Stimulated activated CD4-positive, alpha-beta T cell treated with anti-CD3 and anti-CD28 coated beads, Interleukin-1b, Interleukin-23, amount 100 ng/mL, for 48 hours (primary cell): ENCODE data around the gene CXCL13.
"Not testable (repeated sequence)": the region's sequence is repeated elsewhere in the genome, so short reads cannot be mapped to it uniquely, and the experiment has no call there.

Source experiments
- DNase-seq: peaks from one replicate; pipeline ENCODE4 v3.0.0-alpha.2; 2020

The CXCL13 gene

GRCh38 chr4:77613267-77613666, 7.6 kb downstream of the CXCL13 start:
- no peak for DNase-seq

DNA sequence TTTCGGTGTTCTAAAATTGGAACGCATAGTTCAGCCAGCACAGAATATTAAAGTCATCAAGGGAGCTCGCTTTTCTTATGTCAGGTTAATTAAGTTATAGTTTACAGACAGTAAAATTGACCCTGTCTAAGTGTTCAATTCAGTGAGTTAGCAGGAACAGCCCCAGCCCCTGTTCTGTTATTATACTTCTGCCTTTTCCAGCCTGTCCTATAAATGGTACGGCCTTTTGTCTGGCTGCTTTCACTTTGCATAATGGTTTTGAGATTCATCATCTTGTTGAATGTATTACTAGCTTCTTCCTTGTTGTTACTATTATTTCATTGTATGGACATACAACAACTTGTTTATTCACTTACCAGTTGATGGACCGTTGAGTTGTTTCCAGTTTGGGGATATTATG, 9.5 kb downstream of the CXCL13 start:
- DNase-seq = no peak

DNA sequence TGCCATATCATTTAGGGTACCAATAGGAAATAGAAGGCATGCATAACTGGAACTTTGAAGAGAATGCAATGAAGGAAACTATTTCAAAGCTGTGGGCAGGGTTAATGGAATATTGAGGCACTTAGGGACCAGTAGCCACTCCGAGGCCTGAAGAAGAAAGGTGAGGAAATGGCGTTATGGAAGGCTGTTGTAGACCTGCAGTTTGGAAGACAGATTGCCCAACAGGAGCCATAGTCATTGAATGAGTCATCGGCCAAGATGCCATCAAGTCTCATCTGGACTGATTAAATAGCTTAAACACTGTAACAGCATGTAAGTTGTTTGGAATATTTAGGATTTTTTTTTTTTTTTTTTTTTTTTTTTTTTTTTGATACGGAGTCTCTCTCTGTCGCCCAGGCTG, 11.6 kb downstream of the CXCL13 start:
- DNase-seq = no peak

DNA sequence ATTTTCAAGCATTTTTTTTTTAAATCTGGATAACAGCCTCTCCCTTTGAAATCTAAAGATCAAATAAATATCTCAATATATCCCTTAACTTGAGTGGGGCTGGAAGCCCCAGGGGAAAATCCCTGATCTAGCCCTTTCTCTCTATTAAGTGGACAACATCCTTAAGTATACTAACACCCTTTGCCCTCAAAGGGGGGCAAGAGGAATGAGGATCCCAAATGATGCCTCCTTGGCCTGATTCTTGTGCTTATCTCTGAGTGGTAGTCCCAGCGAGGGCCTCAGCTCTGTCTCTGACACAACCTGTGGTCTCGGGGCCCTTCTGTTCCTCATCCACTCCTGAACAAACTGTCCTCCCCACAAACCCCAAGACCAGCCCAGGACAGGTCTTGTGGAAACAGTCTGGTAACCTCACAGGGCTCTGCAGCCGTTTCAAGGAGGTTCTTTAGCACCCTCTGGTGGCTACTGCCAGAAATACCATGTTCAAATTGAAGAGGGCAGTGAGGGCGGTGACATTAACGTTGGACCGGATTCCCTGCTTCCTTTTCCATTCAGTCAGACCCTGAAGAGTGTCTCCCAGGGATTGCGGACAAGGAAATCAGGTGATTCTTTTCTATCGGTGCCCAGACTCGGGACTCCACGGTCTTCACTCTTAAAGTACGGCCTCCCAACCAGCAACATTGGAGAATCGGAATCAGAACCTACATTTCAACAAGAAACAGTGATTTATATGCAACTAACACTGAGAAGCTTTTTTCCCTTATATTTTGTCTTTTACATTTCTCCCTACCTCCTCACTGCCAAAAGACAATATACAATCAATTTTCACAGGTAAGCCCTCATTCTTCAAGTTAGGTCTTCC, 13.0 kb downstream of the CXCL13 start:
- peak; percentile 61 for DNase-seq

DNA sequence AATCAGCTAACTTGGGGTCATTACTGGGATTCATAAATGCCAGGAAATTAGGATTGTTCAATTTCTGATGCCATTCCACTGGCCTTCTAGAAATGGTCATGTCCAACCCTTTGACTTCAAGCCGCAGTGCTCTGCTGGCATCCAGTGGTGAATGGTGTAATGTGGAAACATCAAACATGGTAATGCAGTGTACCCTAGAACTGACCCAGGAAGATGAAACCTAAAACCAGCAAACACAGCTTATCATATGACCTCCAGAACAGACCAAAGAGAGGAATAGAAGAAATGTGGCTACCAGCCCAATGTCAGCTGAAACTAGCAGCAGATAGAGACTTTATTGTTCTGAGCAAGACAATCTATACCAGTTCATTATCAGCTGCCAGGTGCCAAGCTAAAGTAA, 13.8 kb downstream of the CXCL13 start:
- DNase-seq = no peak

- DNase-seq = no peak
Measured at GRCh38 chr4:77621254-77621653, 15.6 kb downstream of the CXCL13 start.

- DNase-seq = no peak
Measured at GRCh38 chr4:77623091-77623490, 17.5 kb downstream of the CXCL13 start.

DNA sequence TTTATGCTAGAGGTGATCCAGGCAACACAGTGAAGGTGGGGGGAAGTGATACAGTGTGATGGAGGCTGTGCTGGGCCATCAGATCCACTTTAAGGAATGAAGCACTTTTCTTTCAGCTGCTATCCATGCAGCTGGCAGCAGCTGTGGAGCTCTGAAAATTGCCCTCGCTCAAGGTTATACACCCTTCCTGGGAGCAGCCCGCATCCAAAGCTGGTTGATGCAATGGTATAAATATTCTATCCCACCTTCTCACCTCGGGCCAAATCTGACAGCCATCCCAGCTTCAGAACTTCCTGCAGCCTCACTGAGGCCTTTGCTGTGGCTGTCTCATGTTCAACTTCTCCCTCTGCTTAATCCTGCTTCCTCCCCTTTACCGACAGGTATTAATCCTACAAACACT, 18.6 kb downstream of the CXCL13 start:
- DNase-seq = no peak

DNA sequence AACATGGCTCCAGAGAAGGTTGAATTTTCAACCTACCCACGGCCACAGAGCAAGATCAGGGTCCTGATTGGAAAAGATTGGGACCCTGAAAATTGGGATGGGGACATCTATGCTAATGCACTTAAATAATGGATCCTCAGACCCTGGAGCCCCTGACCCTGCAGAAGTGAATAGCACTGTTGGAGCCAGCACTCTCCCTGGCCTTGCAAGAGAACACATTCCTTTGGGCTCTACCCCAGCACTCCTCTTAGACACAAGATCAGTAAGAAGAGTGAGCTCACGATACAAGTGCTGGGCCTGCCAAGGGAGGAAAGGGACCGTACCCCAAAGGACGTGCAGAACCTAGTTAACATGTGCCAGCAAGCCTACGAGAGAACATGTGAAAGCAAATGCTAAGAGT, 19.9 kb downstream of the CXCL13 start:
- DNase-seq = no peak

- peak; percentile 13 for DNase-seq
Measured at GRCh38 chr4:77629885-77630284, 24.3 kb downstream of the CXCL13 start.

DNA sequence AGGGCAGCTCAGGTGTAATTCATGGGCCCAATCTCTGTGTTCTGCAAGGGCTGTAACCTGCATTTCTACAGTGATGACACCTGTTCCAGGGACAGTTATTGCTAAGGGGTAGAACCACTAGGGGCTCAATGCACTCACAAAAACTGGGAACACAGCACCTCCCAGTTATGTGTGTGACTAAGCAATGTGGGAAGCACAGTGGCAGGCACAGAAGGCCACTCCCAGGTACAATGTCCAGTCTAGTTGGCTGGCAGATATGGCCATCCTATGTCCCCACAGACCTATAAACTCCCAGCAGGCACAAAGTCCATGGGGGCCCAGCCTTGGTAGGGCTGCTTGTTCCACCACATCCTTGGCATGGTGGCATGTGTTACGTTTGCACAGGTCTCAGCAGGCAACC, 25.7 kb downstream of the CXCL13 start:
- no peak for DNase-seq

GRCh38 chr4:77634132-77634785, 28.6 kb downstream of the CXCL13 start:
- no peak for DNase-seq

- DNase-seq = no peak
Measured at GRCh38 chr4:77635246-77635645, 29.6 kb downstream of the CXCL13 start.

DNA sequence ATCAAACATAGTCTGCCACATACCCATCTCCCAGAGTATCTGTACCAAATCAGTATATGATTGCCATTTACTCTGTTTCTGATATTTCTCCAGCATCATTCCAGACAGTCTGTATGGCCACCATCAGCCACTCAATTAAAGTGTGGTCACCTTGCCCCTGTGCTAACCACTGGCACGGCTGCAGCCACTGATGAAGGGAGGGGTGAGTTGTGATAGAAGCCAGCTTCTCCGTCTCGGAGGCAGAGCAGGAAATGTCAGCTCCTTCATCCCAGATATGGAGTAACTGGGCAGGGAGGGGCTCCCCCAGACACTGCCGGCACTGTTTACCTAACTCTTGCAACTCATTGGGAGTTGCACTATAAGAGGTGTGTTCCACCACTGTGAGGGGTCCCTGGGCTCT, 30.3 kb downstream of the CXCL13 start:
- no peak for DNase-seq

DNA sequence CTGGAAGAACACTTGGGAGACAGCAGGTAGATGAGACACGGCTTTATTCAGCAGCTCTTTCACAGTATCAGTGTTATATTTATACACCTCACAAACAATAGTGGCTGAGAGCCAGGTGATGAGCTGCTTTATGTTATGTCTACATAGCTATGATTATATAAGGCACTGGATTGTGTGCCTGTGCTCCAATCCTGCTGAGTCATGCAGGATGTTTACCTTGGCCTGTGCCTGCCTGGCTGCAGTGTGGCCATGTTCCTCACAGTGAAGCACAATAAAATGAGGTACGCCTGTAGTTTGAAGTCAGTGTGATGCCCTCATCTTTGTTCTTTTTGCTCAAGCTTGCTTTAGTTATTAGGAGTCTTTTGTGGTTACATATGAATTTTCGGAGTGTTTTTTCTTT, 31.3 kb downstream of the CXCL13 start:
- no peak for DNase-seq

GRCh38 chr4:77644069-77644468, 38.4 kb downstream of the CXCL13 start:
- DNase-seq = not testable (repeated sequence)

DNA sequence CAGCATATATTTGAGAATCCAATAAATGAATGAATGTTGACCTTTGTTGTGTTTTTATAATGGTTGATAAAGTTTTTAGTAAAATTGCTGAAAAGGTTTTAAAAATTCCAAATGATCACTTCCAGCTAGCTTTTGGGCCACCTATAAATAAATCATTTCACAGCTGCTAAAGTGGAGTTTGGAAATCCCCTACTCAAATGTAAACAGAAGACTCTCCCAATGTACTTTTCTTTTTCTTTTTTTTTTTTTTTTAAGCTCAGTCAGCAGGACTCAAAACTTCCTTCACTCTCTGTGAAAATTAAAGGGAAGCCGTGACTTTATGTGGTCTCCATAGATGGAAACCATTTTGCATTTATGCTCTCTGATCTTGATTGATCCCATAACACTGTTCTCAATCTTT, 45.2 kb downstream of the CXCL13 start:
- DNase-seq = no peak

- DNase-seq = no peak
Measured at GRCh38 chr4:77651820-77652219, 46.2 kb downstream of the CXCL13 start.

DNA sequence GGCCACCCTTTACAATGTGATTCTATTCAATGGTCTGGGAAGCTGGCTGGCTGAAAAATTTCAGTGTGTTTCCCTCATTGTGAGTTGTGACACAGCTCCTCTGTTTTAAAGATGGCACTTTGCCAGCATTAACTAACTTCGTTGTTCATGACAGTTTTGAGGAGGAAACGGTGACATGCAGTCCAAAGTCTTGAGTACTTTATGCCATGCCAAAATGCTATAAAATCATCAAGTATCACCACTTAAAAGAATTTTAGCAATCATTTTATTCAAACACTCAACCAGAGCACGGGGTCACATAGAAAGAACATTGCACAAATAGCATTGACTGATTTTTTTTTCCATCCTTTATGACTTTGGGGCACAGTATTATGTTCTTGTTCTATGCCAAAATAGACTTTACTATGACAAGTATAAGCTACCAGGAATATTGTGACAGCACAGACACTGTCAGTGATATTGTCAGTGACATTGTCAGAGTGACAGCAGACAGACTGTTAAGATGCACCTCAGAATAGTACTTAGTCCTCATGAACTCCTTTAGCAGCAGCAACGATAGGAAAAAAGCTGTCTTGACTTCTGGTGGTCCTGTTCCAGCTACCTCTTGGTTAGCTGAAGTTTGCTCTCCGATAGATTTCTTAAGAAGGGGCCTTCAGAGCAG, 46.7 kb downstream of the CXCL13 start:
- DNase-seq = no peak

DNA sequence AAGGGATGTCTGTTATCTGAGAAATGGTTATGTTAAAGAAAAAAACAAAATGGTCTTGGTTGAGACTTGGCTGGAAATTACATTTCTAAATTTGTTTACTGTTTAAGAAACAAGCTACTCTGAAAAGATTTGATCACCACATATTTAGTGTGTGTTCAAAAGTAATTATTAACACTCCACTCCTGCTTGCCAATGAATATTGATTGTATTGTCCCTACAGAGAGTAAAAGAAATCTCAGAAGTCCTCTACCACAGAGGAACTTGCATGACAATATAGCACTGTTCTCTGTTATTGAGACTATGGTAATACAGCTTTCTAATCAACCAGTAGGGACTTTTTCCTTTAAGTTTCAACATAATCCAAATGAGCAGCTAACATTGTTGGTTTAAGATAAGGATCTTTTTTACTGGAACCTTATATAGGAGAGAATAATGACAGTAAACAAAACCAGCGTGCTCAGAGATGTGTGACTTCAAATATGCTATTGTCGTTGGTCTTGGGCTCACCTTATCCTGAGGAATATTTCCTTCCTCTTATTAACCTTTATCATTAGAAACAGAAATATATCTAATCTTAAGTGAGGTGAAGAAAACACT, 47.6 kb downstream of the CXCL13 start:
- DNase-seq = no peak

GRCh38 chr4:77660318-77660717, 54.7 kb downstream of the CXCL13 start:
- DNase-seq = not testable (repeated sequence)
